HG03280 (cell line): ENCODE measurements around the gene TOP2A.
"Not testable (repeated sequence)": the region's sequence is repeated elsewhere in the genome, so short reads cannot be mapped to it uniquely, and the experiment has no call there.

Source experiments
- ATAC-seq: cut with Tn5 transposase; IDR thresholded peaks from one replicate; pipeline ENCODE4 v1.9.1; 2021; ENCODE audit warnings: mild to moderate bottlenecking, moderate library complexity; ENCODE audit not compliant: unreplicated experiment

TOP2A gene

GRCh38 chr17:40432864-40433528 is 15.3 kb upstream of the TOP2A start:
- ATAC-seq, result no peak

GRCh38 chr17:40431231-40431602 is 13.5 kb upstream of the TOP2A start:
- no peak for ATAC-seq

GRCh38 chr17:40430272-40431230 is 12.9 kb upstream of the TOP2A start:
- ATAC-seq, result no peak

DNA sequence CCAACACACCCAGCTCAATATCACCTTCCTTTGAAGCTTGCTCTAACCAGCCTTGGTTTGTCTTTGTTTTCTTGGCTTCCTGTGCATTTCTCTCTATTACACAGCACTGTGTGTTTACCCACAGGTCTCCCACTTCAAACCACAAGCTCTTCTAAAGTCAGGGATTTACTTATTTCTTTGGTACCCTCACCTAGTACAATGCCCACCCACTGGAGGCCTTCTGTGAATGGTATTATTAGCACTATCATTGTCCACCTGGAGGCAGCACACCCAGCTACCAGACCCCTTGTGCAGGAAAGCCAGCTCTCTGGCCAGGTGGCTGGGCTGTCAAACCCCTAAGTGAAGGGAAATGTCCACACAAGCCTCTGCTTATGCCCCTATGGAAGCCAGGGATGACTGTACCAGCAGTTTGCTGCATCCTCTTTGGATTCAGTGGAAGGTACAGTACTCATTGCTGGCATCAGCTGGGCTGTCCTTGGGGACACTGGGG is 9.4 kb upstream of the TOP2A start:
- no peak for ATAC-seq

GRCh38 chr17:40425741-40426140 is 8.0 kb upstream of the TOP2A start:
- no peak for ATAC-seq

- no peak for ATAC-seq
These were observed 5.4 kb upstream of the TOP2A start for GRCh38 chr17:40422990-40423633.

DNA sequence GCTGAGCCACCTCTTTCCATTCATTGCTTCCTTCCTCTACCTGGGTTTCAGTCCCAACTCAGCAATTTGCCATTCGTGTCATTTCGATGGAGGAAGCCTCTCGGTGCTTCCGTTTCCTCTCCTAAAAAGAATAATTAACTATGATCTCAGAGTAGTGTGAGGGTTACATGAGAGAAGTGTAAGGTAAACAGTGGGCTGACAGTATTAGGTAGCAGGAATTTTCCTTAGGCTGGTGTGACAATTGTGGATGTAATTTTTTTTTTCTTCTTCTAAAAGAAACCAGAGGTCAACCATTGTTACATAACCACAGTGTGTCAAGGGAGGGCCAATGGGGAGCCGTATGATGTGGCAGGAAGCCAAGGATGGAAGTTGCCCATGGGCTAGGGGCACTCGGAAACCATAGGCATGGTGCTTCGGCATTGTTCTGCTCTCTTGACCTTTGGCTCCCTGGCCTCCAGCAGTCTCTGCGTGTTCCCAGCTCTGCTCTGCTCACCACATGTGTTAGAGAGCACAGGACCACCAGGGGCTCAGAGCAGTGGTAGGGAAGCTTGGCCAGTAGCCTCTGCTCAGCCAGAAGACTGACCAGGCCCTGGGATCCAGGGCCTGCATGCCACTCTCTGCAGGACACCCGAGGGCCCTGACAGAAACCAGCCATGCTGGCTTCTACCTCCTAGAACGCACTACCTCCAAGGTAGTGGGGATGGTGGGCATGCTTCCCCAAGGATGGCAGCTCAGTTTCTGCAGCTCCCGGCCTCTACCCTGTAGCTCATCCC is 2.0 kb upstream of the TOP2A start:
- no peak for ATAC-seq

- ATAC-seq, result no peak
These were observed 671 bp upstream of the TOP2A start for GRCh38 chr17:40418428-40418706.

DNA sequence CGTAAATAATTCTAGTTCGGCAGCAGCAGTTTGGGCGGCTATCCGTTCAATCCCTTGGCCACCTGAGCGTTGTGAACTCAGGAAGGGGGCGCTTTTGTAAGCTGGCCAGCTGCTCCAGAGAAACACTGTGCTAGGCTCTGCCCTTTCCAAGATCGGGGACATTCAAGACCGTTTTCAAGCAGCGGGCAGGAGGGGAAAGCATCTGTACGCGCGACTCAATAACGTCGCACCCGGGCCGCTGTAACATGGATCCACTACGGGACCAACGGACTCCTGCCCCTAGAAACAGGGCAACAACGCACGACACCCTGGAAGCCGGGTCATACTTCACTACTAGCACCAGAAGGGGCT is 463 bp downstream of the TOP2A start:
- peak; percentile 3 for ATAC-seq

DNA sequence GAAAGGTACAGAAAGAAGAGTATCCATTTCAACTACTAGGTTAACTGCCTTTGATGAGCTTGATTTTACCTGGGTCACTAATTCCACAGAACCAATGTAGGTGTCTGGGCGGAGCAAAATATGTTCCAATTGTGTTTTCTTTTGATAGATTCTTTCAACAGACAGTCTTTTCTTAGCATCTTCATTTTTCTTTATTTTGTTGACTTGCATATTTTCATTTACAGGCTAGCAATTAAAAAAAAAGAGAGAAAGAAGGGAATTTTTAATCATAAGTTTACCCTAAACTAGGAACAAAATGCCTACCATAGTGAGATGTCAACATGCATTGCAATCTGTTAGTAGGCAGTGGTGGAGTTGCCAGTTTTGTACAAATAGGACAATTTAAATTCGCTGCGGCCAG is 1.0 kb downstream of the TOP2A start:
- no peak for ATAC-seq

GRCh38 chr17:40415390-40415789 is 2.3 kb downstream of the TOP2A start:
- ATAC-seq, result no peak

DNA sequence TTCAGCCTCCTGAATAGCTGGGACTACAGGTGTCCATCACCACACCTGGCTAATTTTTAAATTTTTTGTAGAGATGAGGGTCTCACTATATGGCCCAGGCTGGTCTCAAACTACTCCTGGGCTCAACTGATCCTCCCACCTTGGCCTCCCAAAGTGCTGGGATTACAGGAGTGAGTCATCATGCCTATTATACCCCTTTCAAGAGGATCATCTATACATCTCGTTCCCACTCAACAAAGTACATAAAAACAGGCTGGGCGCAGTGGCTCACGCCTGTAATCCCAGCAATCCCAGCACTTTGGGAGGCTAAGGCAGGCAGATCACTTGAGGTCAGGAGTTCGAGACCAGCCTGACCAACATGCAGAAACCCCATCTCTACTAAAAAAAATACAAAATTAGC is 3.4 kb downstream of the TOP2A start:
- ATAC-seq, result not testable (repeated sequence)

DNA sequence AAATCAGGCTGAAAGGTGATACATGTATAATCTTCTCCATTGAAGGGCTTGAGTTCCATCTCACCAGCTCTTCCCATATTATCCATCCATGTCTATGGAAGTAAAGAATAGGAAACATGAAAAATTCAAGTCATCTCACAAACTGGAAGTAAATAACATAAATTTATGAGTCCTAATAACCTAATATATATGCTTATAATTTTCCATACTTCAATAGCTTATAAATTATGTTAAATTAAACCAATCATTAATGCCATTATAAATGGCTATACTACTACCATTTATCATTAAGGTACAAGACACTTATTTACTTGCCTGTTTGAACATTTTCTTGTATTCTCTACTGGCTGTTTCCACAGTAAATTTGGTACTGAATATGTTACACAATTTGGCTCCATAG is 4.8 kb downstream of the TOP2A start:
- ATAC-seq, result no peak

GRCh38 chr17:40411821-40412220 is 5.9 kb downstream of the TOP2A start:
- no peak for ATAC-seq

DNA sequence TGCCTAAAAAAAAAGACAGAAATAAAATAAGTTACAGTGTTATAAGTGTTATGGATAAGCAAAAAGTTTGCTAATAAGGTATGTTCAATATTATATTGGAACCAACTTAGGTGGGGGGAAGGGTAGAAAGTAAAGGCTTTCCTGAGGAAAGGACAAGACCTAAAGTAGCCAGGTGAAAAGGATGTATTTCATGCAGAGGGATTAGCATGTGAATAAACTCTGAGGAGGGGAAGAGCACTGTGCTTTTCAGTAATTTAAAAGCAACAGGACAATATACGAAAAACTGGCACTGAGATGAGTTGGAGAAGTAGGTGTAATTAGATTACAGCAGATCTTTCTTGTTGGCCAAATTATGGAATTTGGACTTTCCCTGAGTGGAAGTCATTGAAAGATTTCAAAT is 7.6 kb downstream of the TOP2A start:
- ATAC-seq, result no peak

GRCh38 chr17:40409540-40409939 is 8.2 kb downstream of the TOP2A start:
- not testable (repeated sequence) for ATAC-seq

GRCh38 chr17:40407460-40407859 is 10.2 kb downstream of the TOP2A start:
- no peak for ATAC-seq

DNA sequence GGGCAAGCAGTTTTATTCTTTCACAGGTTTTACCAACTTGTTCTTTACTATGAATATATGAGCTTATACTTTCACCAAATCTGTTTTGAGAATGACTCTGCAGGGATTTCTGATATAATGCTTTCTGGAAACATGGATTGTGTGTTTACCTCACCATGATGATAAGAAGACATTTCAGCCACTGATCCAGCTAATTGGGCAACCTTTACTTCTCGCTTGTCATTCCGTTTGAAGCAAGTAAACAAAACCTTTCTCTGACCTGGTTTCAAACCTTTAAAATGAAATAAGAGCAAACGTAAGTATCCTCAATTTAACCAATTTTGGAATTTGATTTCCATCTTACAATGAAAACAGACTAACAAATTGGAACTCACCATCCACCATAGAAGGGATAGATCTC is 13.7 kb downstream of the TOP2A start:
- ATAC-seq, result no peak

DNA sequence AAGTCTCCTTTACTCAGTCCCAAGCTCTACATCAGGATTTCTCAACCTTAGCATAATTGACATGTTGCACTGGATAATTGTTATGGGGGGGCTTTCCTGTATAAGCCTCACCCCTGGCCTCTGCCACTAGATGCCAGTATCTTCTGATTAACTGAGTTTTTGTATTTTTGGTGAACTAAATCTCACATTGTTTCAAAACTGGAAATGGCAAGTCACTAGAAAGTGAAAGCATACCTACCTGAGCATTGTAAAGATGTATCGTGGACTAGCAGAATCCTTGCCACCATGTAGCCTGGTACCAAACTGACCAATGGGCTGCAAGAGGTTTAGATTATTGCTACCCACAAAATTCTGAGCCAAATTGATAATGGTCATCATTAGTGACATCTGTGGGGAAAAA is 15.0 kb downstream of the TOP2A start:
- no peak for ATAC-seq

GRCh38 chr17:40399185-40399584 is 18.5 kb downstream of the TOP2A start:
- no peak for ATAC-seq

DNA sequence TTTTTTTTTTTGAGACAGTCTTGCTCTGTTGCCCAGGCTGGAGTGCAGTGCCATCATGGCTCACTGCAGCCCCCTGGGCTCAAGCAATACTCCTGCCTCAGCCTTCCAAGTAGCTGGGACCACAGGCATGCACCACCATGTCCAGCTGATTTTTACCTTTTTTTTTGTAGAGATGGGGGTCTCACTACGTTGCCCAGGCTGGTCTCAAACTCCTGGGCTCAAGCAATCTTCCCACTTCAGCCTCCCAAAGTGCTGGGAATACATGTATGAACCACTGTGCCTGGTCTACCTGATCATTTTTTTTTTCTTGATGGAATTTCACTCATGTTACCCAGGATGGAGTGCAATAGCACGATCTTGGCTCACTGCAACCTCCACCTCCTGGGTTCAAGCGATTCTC is 31.1 kb downstream of the TOP2A start:
- not testable (repeated sequence) for ATAC-seq
